GM12872 (cell line): Measurements from ENCODE around the gene SLC18A3.

Source experiments
- CTCF ChIP-seq: IDR thresholded peaks from 3 replicates; pipeline ENCODE4 v1.5.1; 2011; ENCODE audit warnings: low read depth, mild to moderate bottlenecking, low read length, moderate library complexity; ENCODE audit not compliant: insufficient read depth

SLC18A3 gene

GRCh38 chr10:49619613-49620012 lies 9.5 kb downstream of the SLC18A3 start:
- TF ChIP-seq CTCF: 0 out of 3 replicates have a peak, but pooled peaks have one; percentile 4

- no peak for TF ChIP-seq CTCF
Measured at GRCh38 chr10:49620286-49620810, 10.2 kb downstream of the SLC18A3 start.

- no peak for TF ChIP-seq CTCF
Measured at GRCh38 chr10:49620841-49621378, 10.8 kb downstream of the SLC18A3 start.

GRCh38 chr10:49621561-49621960 lies 11.5 kb downstream of the SLC18A3 start:
- TF ChIP-seq CTCF: no peak

GRCh38 chr10:49622426-49623425 lies 12.6 kb downstream of the SLC18A3 start:
- TF ChIP-seq CTCF: no peak

GRCh38 chr10:49624629-49625028 lies 14.5 kb downstream of the SLC18A3 start:
- TF ChIP-seq CTCF: no peak

- TF ChIP-seq CTCF: no peak
Measured at GRCh38 chr10:49625411-49625810, 15.3 kb downstream of the SLC18A3 start.
